ENCODE measurements around the gene MOB1B. TPM values are rescaled to one million over a fixed set of nuclear protein-coding genes. Genes with fewer than 3 reads are reported as not detected.

MOB1B gene
- total RNA-seq, 1 experiment from 2014 or later: 21.0 TPM

DNA sequence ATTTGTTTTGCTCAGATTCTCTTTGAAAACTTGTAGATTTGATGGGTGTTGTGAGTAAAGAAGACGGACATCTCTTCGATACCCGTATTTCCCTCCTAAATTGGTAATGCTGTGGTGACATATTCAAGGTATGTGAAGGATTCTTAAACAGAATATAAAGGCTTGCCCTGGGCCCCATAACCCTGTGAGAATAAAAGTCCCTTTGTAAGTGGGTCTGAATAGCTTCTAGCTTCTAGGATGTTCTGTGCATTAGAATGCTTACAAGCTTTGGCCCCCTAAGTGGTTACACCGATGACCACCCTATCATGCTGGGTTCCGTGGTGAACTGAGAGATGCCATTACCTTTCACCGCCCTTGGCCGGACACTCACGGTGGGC lies 574 bp upstream of the MOB1B start:
- BruUV-seq (replicated peaks): no TSS peak
- intact Hi-C loops (cut with micrococcal nuclease; ENCODE audit: unreplicated experiment): no loop called here
- TF ChIP-seq, protein P1, sequence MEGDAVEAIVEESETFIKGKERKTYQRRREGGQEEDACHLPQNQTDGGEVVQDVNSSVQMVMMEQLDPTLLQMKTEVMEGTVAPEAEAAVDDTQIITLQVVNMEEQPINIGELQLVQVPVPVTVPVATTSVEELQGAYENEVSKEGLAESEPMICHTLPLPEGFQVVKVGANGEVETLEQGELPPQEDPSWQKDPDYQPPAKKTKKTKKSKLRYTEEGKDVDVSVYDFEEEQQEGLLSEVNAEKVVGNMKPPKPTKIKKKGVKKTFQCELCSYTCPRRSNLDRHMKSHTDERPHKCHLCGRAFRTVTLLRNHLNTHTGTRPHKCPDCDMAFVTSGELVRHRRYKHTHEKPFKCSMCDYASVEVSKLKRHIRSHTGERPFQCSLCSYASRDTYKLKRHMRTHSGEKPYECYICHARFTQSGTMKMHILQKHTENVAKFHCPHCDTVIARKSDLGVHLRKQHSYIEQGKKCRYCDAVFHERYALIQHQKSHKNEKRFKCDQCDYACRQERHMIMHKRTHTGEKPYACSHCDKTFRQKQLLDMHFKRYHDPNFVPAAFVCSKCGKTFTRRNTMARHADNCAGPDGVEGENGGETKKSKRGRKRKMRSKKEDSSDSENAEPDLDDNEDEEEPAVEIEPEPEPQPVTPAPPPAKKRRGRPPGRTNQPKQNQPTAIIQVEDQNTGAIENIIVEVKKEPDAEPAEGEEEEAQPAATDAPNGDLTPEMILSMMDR (conservative IDR thresholded peaks at IDR 0.05; ENCODE audit: low read depth, low read length): no peak
- TF ChIP-seq EZH2 (IDR thresholded peaks at IDR 0.05; ENCODE audit: borderline replicate concordance, low read depth, low read length, poor library complexity, severe bottlenecking): no peak
- POLR2A ChIA-PET (ENCODE audit: low non-redundant PET): no interaction called here
- H3K4me1 ChIP-seq (ENCODE audit: insufficient read depth, low read length, poor library complexity, severe bottlenecking): no peaks in the 10 kb centered on the region
- H3K4me3 ChIP-seq (ENCODE audit: low read depth, low read length, poor library complexity, severe bottlenecking): peak overlapping the region; percentile 74
- no peak for DNase-seq (ENCODE audit: low spot score)
- peak overlapping the region; percentile 84 for H3K27ac ChIP-seq (ENCODE audit: low read depth, low read length, poor library complexity, severe bottlenecking)
- CTCF ChIA-PET: no interaction called here
- no peaks in the 10 kb centered on the region for H3K27me3 ChIP-seq (replicated peaks; ENCODE audit: insufficient read depth, low read depth, low read length, poor library complexity)
- H3K36me3 ChIP-seq (ENCODE audit: insufficient read depth, low read length, poor library complexity, severe bottlenecking): peaks cover 4% of the 10 kb centered on the region
- H3K9me3 ChIP-seq (ENCODE audit: low read depth, low read length, poor library complexity, severe bottlenecking): no peaks in the 10 kb centered on the region

DNA sequence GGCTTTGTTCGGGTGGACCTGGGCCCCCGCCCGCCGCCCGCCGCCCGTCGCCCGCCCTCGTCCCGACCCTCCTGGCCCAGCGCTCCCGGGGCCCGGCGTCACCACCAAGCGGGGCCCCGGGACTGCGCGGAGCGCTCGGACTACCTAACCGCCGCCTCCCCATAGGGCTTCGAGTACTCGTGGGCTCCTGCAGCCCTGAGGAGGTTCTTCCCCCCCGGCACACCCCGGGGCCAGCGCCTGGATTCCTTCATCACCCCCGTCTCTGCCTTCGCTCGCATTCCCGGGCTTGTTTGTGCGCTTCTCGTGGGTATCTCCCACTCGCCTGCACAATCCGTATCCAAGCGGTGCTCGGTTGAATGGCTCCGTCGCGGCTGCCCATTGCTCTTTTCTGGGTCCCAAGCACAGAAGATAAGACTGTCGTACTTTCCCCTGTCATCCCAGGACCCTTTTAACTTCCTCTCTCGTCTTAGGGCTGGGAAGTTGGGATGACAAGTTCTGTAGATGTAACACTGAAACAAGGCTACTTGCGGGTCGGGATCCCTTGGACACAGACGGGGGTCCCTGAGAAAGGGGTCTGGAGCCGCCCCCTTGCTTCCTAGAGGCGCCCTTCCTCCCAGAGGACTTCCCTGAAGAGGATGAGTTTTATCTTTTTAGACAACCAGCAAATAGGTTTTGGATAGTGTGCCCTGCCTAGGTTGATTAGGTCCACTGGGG lies 565 bp downstream of the MOB1B start:
- H3K4me3 ChIP-seq (ENCODE audit: low read depth, low read length, poor library complexity, severe bottlenecking): peak overlapping the region; percentile 74
- no peak for TF ChIP-seq EZH2 (IDR thresholded peaks at IDR 0.05; ENCODE audit: borderline replicate concordance, low read depth, low read length, poor library complexity, severe bottlenecking)
- TF ChIP-seq, protein P1 (conservative IDR thresholded peaks at IDR 0.05; ENCODE audit: low read depth, low read length): no peak
- no peaks in the 10 kb centered on the region for H3K27me3 ChIP-seq (replicated peaks; ENCODE audit: insufficient read depth, low read depth, low read length, poor library complexity)
- peak overlapping the region; percentile 84 for H3K27ac ChIP-seq (ENCODE audit: low read depth, low read length, poor library complexity, severe bottlenecking)
- ChIA-PET POLR2A (ENCODE audit: low non-redundant PET) (interaction anchor here (0.6 kb wide), 1 partner anchor 309 kb away, joined by 5 read pairs; no protein-coding TSS in a partner anchor), CTCF (no interaction called here)
- peaks cover 4% of the 10 kb centered on the region for H3K36me3 ChIP-seq (ENCODE audit: insufficient read depth, low read length, poor library complexity, severe bottlenecking)
- no TSS peak for BruUV-seq (replicated peaks)
- intact Hi-C loops (cut with micrococcal nuclease; ENCODE audit: unreplicated experiment): no loop called here
- no peaks in the 10 kb centered on the region for H3K9me3 ChIP-seq (ENCODE audit: low read depth, low read length, poor library complexity, severe bottlenecking)
- peak; percentile 24 for DNase-seq (ENCODE audit: low spot score)
- no peaks in the 10 kb centered on the region for H3K4me1 ChIP-seq (ENCODE audit: insufficient read depth, low read length, poor library complexity, severe bottlenecking)

DNA sequence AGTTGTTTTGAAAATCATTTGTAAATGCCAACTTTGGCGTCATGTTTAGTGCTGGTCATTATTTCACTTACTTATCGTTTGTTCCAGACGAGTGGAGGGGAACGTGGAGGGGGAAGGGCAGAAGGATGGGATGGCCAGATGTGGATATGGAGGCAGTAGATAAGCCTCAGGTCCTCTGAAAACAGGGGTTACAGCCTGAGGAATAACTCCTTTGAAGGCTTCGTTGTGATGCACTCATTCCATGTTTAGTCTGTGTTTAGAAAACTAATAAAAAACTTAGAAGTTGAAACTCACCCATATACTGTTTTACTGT lies 1.1 kb downstream of the MOB1B start:
- Histone ChIP-seq H3K4me1 (ENCODE audit: insufficient read depth, low read length, poor library complexity, severe bottlenecking) (no peaks in the 10 kb centered on the region), H3K27me3 (replicated peaks; ENCODE audit: insufficient read depth, low read depth, low read length, poor library complexity) (no peaks in the 10 kb centered on the region), H3K27ac (ENCODE audit: low read depth, low read length, poor library complexity, severe bottlenecking) (no peak overlapping the region), H3K9me3 (ENCODE audit: low read depth, low read length, poor library complexity, severe bottlenecking) (no peaks in the 10 kb centered on the region), H3K4me3 (ENCODE audit: low read depth, low read length, poor library complexity, severe bottlenecking) (peak overlapping the region; percentile 74), H3K36me3 (ENCODE audit: insufficient read depth, low read length, poor library complexity, severe bottlenecking) (peaks cover 4% of the 10 kb centered on the region)
- ChIA-PET CTCF (no interaction called here), POLR2A (ENCODE audit: low non-redundant PET) (no interaction called here)
- intact Hi-C loops (cut with micrococcal nuclease; ENCODE audit: unreplicated experiment): no loop called here
- no peak for DNase-seq (ENCODE audit: low spot score)
- TF ChIP-seq, protein P1 (conservative IDR thresholded peaks at IDR 0.05; ENCODE audit: low read depth, low read length): no peak
- BruUV-seq (replicated peaks): TSS peak; percentile 74
